Amniotic stem cell (primary cell): ENCODE data around the gene ISG15.
"Not testable (repeated sequence)": the region's sequence is repeated elsewhere in the genome, so short reads cannot be mapped to it uniquely, and the experiment has no call there.

Source experiments
- DNase-seq: peaks from one replicate; lab custom pipeline; 2025; lab: John Stamatoyannopoulos, UW

The ISG15 gene

GRCh38 chr1:994546-994945 lies 18.8 kb upstream of the ISG15 start:
- not testable (repeated sequence) for DNase-seq

GRCh38 chr1:995665-996633 lies 17.3 kb upstream of the ISG15 start:
- DNase-seq: no peak

- no peak for DNase-seq
Measured at GRCh38 chr1:996851-997712, 16.2 kb upstream of the ISG15 start.

DNA sequence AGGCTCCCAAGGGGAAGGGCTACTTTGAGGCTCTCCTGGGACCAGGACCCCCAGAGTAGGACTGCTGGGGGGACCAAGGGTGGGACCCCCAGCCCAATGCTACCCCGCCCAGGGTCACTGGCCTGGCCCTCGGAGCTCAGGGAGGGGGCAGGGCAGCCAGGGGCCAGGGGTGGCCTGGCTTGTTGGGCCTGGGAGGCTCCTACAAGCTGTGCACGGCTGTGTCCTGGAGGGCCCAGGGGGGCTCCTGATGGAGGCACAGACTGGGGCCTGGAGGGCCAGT lies 15.6 kb upstream of the ISG15 start:
- no peak for DNase-seq

DNA sequence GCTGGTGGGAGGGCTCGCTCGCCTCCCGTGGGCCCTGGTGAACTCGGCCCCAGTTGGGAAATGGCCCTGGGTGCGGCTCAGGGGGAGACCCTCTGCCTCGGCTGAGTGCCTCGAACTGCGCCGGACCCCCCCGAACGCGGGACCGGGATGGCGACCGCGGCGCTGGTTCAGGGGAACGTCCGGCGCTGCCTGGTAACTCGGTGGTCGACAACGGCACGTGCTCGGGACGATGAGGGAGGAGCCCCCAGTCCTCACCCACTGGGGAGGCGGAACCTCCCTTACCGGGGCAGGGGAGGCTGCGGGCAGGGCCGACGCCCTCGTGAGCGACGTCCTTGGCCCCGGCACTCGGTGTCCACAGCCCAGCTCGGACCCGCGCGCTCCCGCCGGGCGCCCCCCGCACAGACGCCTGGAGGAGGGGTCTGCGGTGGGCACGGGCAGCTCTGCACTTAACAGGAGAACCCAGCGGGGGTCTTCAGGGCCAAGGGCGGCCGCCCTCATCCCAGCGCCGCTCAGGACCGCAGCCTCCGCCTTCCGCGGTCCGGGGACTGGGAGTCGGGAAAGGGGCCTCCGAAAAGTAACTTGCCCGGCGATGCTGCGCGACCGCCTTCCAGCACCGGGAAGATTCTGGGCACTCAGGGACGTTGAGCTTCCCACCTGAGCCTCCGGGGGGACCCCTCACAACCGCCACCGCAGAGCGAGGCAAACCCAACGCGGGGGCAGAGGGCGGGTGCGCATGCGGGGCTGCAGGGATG lies 15.1 kb upstream of the ISG15 start:
- no peak for DNase-seq

DNA sequence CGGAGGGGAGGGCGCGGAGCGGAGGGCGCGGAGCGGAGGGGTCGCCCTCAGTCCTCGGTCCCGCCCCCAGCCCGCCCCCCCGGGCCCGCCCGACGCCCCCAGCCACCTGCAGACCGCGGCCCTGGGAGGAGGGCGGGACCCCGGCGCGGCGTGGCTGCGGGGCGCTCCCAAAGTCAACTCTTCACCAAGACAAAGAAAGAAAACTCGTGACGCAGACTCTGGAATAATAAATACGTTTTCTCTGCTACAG lies 14.6 kb upstream of the ISG15 start:
- DNase-seq: no peak

DNA sequence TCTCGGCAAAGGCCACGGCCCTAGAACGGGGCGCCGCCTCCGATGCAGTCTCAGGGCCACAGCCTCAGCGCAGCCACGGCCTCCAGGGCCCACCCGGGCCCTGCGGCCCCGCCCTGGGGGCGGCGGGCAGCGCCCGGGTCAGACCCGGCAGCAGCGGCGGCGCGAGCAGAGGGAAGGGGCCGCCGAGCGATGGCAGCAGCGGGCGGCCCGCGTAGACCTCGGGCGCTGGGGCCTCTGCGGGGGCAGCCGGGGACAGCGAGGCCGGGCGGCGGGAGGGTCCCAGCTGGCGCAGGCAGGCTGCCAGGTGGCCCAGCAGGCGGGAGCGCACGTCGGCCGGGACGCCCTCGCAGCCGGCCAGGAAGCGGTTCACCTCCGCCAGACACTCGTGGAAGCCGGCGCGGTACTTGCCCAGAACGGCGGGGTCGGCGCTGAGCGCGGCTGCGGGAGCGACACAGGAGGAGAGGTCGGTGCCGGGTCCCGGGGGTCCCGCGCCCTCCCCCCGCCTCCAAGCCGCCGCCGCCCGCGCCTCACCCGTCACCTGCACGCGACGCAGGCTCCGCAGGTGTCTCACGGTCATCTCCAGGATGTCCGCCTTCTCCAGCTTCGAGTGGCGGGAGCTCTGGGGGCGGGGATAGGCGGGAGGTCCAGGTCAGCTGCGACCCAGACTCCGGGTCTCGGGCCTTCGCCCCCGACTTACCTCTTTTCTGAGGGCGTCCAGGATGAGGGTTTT lies 14.1 kb upstream of the ISG15 start:
- no peak for DNase-seq

DNA sequence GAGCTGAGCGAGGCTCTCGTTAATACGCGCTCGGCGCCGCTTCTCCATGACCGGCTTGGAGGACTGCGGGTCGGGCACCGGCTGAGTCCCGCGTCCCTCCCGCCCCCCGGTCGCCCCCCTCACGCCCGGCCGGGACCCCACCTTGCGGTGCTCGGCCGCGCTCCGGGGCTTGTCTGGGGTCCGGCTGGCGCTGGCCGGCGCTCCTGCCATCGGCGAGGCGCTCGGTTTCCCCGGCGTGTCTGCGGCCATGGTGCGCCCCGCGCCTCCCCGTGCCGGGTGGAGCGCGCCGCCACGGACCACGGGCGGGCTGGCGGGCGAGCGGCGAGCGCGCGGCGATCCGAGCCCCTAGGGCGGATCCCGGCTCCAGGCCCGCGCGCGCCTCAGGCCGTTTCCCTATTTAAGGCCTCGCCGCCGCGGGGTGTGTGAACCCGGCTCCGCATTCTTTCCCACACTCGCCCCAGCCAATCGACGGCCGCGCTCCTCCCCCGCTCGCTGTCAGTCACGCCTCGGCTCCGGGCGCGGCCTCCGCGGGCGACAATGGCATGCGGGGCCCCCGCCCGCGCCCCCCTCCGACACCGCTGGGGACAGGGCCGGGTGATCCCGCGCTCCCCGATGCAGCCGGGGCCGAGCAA lies 13.5 kb upstream of the ISG15 start, which contains the start of gene HES4:
HES4 (minus strand) TSS at position 373 of the 632 bp plus-strand sequence; CDS start at position 249, 124 bp downstream.
- peak; percentile 84 for DNase-seq

DNA sequence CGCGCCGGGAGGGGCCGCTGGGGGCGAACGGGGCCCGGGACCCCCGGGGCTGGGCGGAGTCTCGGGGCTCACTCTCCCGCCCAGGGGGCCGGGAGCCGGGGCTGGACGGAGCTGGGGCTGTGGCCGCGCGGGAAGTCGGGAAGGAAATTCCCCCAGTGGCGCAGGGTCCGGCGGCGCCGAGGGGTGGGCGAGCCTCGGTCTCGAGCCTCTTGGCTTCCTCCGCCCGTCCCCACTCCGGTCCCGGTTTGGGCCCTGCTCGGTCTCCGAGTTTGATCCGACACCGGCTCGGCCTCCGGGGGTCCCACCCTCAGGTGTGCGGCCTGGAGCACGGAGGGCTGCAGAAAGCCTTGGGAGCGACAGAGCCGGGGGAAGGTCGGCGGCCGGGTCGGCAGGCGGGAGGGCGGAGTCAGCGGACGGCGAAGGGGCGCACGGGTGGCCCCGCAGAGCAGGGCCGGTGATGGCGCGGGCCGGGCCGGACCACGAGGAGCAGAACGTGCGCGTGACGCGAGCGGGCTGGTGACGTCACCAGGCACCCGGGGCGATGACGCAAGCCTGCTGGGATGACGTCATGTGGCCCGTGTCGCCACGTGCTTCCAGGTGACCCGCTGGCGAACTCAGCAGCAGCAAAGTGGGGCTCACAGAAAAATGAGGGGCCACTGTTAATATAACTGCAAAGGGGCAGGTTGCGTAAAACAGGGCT lies 12.8 kb upstream of the ISG15 start:
- DNase-seq: peak; percentile 56

- no peak for DNase-seq
Measured at GRCh38 chr1:1001057-1001783, 12.1 kb upstream of the ISG15 start.

DNA sequence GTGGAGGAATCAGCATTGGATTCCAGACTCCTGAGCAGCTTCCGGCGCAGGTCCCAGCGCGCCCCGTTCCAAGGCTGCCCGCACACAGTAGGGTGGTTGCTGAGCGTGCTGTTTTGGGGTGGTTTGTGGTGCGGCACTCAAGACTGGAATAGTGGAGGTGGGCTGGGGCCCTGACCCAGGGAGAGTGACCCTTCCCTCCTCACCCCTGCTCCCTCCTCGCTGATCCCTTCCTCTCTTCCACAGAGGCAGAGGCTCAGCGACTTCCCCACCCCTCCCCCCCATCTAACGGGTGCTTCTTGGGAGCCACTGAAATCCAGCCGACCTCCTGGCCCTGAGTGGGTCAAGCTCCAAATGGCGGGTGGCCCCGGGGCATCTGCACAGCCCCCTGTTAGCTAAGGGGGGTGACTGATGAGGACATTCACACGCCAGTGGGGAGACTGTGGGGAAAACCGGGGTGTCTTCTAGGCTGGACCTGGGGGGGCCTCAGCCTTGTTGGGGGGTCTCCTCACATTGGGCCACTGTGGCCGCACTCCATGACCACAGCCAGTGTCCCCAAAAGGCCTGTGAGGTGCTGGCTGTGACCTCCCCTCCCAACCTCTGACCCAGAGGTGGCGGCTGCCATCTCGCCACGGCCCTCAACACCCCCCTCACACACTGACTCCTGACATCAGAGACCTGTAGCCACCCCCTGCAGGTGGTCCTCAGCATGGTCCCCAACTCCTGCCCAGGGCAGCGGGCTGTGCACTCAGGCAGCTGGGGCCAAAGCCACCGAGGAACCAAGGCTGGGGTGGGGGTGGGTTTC lies 9.5 kb upstream of the ISG15 start:
- DNase-seq: no peak

- DNase-seq: no peak
Measured at GRCh38 chr1:1004420-1004779, 8.9 kb upstream of the ISG15 start.

DNA sequence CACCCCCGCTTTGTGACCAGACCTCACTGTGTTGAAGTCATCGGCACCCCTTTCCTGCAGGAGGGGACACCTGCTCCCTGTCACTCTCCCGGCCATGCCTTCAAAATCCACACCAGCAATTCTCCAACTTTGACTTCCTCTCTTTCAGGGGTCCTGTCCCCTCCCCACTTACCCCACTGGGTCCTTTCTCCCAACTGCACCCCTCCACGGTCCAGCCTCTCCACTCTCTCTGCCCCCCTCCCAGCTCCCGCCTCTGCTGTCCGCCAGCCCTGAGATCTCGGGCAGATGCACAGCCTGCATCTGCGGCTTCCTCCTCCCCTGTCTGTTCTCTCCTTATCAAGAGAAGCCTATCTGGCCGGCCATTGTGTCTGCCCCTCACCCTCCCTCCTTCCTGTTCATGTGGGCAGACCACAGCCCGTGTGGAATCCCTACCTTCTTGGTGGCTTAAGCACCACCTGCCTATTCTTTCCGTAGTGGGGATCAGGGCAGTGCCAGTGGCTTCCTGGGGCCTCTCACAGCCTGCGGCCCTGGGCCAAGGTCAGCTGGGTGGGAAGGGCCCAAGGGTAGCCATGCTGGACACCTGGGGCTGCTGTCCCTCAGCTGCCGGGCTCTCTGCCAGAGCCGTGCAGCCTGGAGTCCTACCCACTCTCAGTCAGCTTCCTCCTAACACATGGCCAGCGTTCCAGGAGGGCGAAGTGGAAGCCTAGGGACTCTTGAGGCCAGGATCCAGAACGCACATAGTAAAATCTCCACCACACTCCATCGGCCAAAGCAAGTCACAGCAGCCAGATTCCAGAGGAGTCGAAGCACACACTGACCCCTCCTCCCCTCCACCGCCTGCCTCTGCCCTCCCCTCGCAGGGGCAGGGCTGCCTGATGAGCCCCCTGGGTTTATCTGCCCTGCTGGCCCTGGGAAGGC lies 8.3 kb upstream of the ISG15 start:
- DNase-seq: no peak

- DNase-seq: no peak
Measured at GRCh38 chr1:1005774-1006304, 7.5 kb upstream of the ISG15 start.

DNA sequence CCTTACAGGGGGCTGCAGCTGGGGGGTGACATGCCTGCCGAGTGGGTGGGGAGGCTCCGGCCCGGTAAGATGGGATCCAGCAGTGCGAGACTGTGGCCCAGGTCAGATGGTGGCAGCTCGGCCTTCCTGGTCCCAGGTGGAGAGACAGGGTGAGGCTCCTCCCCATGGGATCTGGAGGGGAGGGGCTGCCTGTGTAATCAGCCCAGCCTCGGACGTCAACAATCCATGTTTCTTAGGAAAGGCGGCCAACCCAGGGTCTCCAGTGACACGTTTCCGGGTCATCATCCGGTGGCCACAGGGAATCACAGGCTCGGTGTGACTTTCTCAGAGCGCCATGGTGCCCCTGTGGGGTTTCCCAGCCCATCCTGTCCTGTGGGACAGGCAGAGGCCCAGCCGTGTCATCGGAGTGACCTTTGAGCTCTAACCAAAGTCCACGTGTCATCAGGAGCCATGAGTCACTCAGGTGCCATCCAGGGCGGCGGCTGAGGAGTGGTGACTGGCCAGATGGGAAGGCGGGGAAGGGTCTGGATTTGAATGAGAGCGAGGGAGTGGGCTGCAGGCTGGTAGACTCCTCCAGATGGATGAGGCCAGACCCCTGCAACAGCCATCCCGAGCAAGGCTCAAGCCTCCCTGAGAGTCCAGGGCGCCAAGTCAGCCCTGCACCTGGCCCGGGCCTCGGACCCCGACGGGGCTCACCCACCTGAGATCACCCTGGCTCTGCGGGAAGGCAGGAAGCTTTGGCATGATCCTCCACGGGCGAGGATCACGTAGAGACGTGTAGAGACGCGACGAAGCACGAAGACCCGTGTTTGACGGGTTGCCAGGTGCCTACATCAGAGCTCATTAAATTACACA lies 6.8 kb upstream of the ISG15 start:
- DNase-seq: no peak

DNA sequence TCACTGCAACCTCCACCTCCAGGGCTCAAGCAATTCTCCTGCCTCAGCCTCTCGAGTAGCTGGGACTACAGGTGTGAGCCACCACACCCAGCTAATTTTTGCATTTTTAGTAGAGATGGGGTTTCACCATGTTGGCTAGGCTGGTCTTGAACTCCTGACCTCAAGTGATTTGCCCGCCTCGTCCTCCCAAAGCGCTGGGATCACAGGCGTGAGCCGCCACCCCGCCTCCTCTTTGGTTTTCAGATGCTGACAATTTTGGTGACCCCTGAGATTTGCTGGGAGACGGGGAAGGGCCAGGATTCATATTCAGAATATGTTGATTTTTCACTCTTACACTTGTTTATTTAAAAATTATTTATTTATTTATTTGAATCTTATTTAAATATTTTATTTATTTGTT lies 3.2 kb upstream of the ISG15 start:
- DNase-seq: not testable (repeated sequence)

DNA sequence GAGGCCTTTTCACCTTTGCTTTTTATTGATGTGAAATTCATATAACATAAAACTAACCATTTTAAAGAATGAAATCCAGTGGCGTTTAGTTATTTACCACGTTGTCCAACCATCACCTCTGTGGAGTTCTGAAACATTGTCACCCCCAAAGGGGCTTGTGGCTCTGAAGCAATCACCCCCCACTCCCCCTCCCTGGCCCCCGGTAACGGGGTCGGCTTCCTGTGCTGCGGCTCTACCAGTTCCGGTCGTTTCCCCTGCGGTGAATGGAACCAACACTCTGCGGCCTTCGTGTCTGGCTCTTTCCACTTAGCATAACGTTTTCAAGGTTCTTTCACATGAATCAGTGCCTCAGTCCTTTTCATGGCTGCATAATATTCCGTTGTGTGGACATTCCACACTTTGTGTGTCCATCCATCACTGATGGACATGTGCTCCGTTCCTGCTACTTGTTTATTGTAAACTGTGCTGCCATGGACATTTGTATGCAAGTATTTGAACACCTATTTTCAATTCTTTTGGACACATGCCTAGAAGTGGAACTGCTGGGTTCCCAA lies 1.8 kb upstream of the ISG15 start:
- no peak for DNase-seq
